Lower leg skin (tissue), 4 donors: ENCODE data around the gene PRPF40A. TPM values are rescaled to one million over a fixed set of nuclear protein-coding genes. Genes with fewer than 3 reads are reported as not detected.
"Not testable (repeated sequence)": the region's sequence is repeated elsewhere in the genome, so short reads cannot be mapped to it uniquely, and the experiment has no call there.

Experiments used
- DNase-seq, 2 donors: peaks; one replicate each; pipeline ENCODE4 v3.0.0-alpha.2; 2019; ENCODE audit warnings: low spot score in 2 of 2
- H3K4me3 ChIP-seq: fragments of 200-600 bp; sonication (generic); 2 replicates; pipeline ENCODE4 v1.5.1; 2017; ENCODE audit warnings: mild to moderate bottlenecking, low read depth; ENCODE audit not compliant: poor library complexity, severe bottlenecking
- POLR2A ChIP-seq, 2 donors: fragments of 450-650 bp; IDR thresholded peaks; one replicate each; pipeline ENCODE4 v1.6.1; 2016 to 2017; ENCODE audit warnings: antibody characterized with exemption in 2 of 2, mild to moderate bottlenecking in 1 of 2, moderate library complexity in 1 of 2
- WGBS, 2 donors: methylation state at CpG; one replicate each; pipeline ENCODE4 v1.1.5; 2018; 5-methylcytosine and 5-hydroxymethylcytosine counted together
- intact Hi-C: fragments of 100-400 bp; cut with DNase I; formaldehyde crosslinking; loops from one replicate; pipeline ENCODE4 v1.15.0; 2023; ENCODE audit warnings: low total_unique reads
- total RNA-seq, 4 donors: library from RNA; depleted of rRNA; stranded (reverse); fragments of >200 nt; gene quantifications; one replicate each; pipeline ENCODE4 v1.1.0, GENCODE V29; 2016
- TF ChIP-seq, protein P1 (sequence below), 3 donors: fragments of 450-650 bp; IDR thresholded peaks; one replicate each; pipeline ENCODE4 v1.5.1; 2016; ENCODE audit warnings: antibody characterized with exemption in 3 of 3, mild to moderate bottlenecking in 3 of 3, moderate library complexity in 2 of 3

The PRPF40A gene
- total RNA-seq, 4 donors from 2014 or later: 70.9 to 137 (median 83.2) TPM

DNA sequence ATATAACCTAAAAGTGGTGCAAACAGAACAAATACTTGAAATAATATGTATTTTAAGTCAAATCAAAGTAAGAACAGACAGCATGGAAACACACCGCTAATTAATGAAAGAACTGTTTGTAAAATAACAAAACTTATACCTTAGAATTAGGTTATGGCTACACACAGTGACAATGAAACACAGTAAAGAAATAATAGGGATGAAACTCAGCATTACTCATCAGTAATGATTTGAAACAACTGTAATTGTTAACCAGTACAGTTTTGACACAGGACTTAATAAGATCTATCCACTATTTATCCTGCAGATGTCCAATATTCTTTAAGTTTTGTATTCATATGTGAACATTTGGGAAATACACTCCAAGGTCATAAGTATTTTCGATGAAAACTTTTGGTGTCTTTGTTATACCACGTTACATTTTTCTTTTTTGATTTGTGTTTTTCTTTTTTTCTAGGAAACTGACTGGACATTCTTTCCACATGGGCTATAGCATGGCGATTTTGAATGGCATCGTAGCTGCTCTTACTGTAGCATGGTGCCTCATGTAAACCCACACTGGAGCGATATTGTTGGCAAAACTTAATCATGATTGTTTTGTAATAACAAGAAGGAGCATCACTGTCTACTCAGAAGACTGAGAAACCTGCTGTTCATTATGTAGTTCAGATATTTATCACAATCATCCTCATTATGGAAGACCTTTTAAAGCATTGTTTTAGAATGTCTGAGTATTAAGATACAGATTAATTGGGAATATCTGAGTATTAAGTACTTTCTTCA is 42.2 kb upstream of the PRPF40A start:
- WGBS, 2 donors: 92 to 96% methylated on average over 6 of the region's 6 CpGs
- TF ChIP-seq, protein P1, sequence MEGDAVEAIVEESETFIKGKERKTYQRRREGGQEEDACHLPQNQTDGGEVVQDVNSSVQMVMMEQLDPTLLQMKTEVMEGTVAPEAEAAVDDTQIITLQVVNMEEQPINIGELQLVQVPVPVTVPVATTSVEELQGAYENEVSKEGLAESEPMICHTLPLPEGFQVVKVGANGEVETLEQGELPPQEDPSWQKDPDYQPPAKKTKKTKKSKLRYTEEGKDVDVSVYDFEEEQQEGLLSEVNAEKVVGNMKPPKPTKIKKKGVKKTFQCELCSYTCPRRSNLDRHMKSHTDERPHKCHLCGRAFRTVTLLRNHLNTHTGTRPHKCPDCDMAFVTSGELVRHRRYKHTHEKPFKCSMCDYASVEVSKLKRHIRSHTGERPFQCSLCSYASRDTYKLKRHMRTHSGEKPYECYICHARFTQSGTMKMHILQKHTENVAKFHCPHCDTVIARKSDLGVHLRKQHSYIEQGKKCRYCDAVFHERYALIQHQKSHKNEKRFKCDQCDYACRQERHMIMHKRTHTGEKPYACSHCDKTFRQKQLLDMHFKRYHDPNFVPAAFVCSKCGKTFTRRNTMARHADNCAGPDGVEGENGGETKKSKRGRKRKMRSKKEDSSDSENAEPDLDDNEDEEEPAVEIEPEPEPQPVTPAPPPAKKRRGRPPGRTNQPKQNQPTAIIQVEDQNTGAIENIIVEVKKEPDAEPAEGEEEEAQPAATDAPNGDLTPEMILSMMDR (IDR thresholded peaks at IDR 0.05): no peak
- intact Hi-C loops: no loop called here
- DNase-seq: no peak
- H3K4me3 ChIP-seq: no peak overlapping the region

DNA sequence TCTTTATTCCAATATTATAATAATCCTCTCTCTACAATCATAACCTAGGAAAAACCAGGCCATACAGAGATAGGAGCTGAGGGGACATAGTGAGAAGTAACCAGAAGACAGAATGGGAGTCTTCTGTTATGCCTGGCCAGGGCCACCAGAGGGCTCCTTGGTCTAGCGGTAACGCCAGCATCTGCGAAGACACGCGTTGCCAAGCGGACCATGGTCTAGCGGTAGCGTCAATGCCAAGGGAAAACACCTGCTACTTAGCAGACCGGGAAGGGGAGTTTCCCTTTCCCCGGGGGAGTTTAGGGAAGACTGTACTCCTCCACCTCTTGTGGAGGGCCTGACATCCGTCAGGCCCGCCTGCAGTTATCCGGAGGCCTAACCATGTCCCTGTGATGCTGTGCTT is 37.8 kb upstream of the PRPF40A start:
- H3K4me3 ChIP-seq: no peak overlapping the region
- DNase-seq: no peak
- TF ChIP-seq, protein P1 (IDR thresholded peaks at IDR 0.05): no peak
- TF ChIP-seq POLR2A (IDR thresholded peaks at IDR 0.05): no peak
- WGBS, 2 donors: 92 to 93% methylated on average over 13 of the region's 13 CpGs
- intact Hi-C loops: no loop called here

DNA sequence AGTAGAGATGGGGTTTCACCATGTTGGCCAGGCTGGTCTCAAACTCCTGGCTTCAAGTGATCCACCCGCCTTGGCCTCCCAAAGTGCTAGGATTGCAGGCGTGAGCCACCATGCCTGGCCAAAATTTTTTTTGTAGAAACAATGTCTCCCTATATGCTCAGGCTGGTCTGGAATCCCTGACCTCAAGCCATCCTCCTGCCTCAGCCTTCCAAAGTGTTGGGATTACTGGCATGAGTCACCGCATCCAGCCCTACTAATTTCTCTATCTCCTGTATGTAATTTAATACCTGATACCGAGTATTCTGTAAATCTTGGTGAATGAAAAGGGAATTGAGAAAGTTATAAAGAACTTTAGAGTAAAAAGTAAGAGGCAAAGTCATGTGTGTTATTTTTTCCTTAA is 30.5 kb upstream of the PRPF40A start:
- intact Hi-C loops, DNase-seq, H3K4me3 ChIP-seq: not testable (repeated sequence)
- 80% methylated on average over 4 of the region's 4 CpGs for WGBS, 2 donors

DNA sequence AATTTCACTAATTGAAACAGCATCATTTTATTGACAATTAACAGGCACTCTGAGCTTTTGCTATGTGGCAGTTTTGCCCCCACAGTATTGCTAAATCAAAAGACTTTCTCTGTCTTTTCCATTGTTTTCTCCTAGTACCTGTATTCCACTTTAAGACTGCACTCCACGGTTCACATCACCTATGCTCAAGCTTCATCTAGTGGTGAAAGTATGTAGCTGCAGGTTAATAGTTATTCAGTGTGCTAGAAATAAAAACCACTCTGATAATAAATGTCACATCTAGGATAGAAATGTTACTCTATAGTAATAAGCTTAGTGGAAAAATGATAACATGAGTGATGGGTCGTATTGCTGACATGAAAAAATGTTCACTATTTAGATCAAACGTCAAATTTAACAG is 25.7 kb upstream of the PRPF40A start:
- H3K4me3 ChIP-seq: no peak overlapping the region
- DNase-seq: no peak
- intact Hi-C loops: no loop called here
- no peak for TF ChIP-seq POLR2A (IDR thresholded peaks at IDR 0.05)
- TF ChIP-seq, protein P1 (IDR thresholded peaks at IDR 0.05): no peak
- WGBS, 2 donors: 45 to 57% methylated on average over 3 of the region's 3 CpGs

DNA sequence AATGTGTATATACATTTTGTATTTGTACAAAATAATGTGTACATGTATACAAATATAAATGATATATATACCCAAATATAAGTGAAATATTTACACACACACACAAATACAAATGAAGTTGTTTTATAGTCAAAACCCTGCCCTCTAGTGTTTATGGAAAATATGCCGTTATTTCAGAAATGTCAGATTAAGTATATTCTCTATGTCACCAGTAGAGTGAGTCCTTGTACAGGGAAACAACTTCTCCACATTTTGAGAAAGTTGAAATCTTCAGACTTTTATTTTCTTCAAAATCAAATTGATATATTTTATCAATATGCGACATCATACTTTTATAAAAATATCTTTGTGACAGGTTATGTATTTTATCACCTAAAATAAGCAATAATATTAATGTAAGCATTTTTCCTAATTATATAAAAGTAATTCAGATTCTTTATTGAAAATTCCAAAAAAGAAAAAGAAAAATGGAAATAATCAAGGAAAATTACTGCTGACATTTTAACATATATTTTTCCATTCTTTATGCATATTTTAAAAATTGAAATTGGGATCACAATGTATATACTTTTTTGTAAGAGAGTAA is 23.6 kb upstream of the PRPF40A start:
- no peak for TF ChIP-seq POLR2A (IDR thresholded peaks at IDR 0.05)
- TF ChIP-seq, protein P1 (IDR thresholded peaks at IDR 0.05): peak in 1 of 3 donors; percentile 63
- no peak for DNase-seq
- WGBS, 2 donors: 33 to 36% methylated on average over 2 of the region's 2 CpGs

DNA sequence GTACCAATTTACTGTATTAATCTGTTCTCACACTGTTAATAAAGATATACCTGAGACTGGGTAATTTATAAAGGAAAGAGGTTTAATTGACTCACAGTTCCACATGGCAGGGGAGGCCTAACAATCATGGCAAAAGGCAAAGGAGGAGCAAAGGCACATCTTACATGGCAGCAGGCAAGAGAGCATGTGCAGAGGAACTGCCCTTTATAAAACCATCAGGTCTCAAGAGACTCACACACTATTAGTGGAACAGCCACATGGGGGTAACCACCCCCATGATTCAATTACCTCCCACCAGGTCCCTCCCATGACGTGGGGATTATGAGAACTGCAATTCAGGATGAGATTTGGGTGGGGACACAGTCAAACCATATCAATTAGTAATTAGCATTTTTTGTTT is 22.4 kb upstream of the PRPF40A start:
- intact Hi-C loops, DNase-seq, H3K4me3 ChIP-seq: not testable (repeated sequence)
- WGBS, 2 donors: 80 to 81% methylated on average over 1 of the region's 1 CpG

More for the DNA sequence above, 23.6 kb upstream of the PRPF40A start:
- no peak overlapping the region for H3K4me3 ChIP-seq
- intact Hi-C loops: no loop called here

DNA sequence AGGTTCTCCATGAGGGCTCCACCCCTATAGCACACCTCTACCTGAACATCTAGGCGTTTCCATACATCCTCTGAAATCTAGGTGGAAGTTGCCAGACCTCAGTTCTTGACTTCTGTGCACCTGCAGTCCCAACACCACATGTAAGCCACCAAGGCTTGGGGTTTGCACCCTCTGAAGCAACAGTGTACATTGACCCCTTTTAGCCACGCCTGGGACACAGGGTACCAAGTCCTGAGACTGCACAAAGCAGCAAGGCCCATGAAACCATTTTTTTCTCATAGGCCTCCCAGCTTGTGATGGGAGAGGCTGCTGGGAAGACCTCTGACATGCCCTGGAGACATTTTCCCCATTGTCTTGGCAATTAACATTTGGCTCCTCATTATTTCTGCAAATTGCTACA is 21.2 kb upstream of the PRPF40A start:
- 97 to 100% methylated on average over 2 of the region's 2 CpGs for WGBS, 2 donors
- H3K4me3 ChIP-seq: no peak overlapping the region
- no peak for TF ChIP-seq POLR2A (IDR thresholded peaks at IDR 0.05)
- TF ChIP-seq, protein P1 (IDR thresholded peaks at IDR 0.05): no peak
- DNase-seq: no peak
- intact Hi-C loops: no loop called here

DNA sequence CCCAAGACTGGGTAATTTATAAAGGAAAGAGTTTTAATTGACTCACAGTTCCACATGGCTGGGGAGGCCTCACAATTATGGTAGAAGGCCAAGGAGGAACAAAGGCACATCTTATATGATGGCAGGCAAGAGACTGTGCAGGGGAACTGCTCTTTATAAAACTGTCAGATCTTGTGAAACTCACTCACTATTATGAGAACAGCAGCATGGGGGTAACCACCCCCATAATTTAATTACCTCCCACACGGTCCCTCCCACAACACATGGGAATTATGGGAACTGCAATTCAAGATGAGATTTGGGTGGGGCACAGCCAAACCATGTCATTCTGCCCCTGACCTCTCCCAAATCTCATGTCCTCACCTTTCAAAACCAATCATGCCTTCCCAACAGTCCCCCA is 20.2 kb upstream of the PRPF40A start:
- intact Hi-C loops, H3K4me3 ChIP-seq, DNase-seq: not testable (repeated sequence)
- 84 to 90% methylated on average over 1 of the region's 1 CpG for WGBS, 2 donors
